ENCODE data around the gene SRP68. TPM values are rescaled to one million over a fixed set of nuclear protein-coding genes. Genes with fewer than 3 reads are reported as not detected.

SRP68 gene
- total and polyA plus RNA-seq, 9 of the 15 experiments (the other 6 are each of a cell fraction or from before 2014, with no cell fraction given): 29.4 to 92.6 (median 36.2) TPM

DNA sequence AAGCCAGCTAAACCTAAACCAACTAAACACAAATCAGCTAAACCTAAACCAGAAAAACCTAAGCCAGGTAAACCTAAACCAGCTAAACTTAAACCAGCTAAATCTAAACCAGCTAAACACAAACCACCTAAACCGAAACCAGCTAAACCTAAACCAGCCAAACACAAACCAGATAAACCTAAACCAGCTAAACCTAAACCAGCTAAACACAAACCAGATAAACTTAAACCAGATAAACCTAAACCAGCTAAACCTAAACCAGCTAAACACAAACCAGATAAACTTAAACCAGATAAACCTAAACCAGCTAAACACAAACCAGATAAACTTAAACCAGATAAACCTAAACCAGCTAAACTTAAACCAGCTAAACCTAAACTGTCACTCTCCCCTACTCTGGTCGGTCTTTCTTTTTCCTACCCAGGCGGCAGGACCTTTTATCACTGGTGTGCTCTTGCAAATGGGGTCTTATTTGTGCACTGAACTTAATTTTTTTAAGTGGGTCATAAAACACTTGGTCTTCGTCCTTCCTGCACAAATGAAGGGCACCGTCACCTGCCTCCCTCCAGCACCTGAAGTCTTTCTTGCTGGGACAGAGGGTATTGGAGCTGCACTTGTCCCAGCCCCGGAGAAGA lies 52.4 kb downstream of the SRP68 start (continued):
- TF ChIP-seq, protein P1, sequence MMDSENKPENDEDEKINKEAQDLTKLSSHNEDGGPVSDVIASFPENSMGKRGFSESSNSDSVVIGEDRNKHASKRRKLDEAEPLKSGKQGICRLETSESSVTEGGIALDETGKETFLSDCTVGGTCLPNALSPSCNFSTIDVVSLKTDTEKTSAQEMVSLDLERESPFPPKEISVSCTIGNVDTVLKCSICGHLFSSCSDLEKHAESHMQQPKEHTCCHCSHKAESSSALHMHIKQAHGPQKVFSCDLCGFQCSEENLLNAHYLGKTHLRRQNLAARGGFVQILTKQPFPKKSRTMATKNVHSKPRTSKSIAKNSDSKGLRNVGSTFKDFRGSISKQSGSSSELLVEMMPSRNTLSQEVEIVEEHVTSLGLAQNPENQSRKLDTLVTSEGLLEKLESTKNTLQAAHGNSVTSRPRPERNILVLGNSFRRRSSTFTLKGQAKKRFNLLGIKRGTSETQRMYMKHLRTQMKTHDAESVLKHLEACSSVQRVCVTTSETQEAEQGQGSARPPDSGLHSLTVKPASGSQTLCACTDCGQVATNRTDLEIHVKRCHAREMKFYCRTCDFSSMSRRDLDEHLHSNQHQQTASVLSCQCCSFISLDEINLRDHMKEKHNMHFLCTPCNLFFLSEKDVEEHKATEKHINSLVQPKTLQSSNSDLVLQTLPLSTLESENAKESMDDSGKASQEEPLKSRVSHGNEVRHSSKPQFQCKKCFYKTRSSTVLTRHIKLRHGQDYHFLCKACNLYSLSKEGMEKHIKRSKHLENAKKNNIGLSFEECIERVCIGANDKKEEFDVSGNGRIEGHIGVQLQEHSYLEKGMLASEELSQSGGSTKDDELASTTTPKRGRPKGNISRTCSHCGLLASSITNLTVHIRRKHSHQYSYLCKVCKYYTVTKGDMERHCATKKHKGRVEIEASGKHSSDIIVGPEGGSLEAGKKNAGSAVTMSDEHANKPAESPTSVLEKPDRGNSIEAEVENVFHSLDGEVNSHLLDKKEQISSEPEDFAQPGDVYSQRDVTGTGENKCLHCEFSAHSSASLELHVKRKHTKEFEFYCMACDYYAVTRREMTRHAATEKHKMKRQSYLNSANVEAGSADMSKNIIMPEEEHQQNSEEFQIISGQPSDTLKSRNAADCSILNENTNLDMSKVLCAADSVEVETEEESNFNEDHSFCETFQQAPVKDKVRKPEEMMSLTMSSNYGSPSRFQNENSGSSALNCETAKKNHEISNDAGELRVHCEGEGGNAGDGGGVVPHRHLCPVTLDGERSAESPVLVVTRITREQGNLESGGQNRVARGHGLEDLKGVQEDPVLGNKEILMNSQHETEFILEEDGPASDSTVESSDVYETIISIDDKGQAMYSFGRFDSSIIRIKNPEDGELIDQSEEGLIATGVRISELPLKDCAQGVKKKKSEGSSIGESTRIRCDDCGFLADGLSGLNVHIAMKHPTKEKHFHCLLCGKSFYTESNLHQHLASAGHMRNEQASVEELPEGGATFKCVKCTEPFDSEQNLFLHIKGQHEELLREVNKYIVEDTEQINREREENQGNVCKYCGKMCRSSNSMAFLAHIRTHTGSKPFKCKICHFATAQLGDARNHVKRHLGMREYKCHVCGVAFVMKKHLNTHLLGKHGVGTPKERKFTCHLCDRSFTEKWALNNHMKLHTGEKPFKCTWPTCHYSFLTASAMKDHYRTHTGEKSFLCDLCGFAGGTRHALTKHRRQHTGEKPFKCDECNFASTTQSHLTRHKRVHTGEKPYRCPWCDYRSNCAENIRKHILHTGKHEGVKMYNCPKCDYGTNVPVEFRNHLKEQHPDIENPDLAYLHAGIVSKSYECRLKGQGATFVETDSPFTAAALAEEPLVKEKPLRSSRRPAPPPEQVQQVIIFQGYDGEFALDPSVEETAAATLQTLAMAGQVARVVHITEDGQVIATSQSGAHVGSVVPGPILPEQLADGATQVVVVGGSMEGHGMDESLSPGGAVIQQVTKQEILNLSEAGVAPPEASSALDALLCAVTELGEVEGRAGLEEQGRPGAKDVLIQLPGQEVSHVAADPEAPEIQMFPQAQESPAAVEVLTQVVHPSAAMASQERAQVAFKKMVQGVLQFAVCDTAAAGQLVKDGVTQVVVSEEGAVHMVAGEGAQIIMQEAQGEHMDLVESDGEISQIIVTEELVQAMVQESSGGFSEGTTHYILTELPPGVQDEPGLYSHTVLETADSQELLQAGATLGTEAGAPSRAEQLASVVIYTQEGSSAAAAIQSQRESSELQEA (IDR thresholded peaks at IDR 0.05; ENCODE audit: low read depth): peak; percentile 39; the same call in 1 of the 2 replicates
- TF ChIP-seq, protein P2, sequence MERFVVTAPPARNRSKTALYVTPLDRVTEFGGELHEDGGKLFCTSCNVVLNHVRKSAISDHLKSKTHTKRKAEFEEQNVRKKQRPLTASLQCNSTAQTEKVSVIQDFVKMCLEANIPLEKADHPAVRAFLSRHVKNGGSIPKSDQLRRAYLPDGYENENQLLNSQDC (CRISPR knock-in tag; IDR thresholded peaks at IDR 0.05): no peak
- TF ChIP-seq, protein P3, sequence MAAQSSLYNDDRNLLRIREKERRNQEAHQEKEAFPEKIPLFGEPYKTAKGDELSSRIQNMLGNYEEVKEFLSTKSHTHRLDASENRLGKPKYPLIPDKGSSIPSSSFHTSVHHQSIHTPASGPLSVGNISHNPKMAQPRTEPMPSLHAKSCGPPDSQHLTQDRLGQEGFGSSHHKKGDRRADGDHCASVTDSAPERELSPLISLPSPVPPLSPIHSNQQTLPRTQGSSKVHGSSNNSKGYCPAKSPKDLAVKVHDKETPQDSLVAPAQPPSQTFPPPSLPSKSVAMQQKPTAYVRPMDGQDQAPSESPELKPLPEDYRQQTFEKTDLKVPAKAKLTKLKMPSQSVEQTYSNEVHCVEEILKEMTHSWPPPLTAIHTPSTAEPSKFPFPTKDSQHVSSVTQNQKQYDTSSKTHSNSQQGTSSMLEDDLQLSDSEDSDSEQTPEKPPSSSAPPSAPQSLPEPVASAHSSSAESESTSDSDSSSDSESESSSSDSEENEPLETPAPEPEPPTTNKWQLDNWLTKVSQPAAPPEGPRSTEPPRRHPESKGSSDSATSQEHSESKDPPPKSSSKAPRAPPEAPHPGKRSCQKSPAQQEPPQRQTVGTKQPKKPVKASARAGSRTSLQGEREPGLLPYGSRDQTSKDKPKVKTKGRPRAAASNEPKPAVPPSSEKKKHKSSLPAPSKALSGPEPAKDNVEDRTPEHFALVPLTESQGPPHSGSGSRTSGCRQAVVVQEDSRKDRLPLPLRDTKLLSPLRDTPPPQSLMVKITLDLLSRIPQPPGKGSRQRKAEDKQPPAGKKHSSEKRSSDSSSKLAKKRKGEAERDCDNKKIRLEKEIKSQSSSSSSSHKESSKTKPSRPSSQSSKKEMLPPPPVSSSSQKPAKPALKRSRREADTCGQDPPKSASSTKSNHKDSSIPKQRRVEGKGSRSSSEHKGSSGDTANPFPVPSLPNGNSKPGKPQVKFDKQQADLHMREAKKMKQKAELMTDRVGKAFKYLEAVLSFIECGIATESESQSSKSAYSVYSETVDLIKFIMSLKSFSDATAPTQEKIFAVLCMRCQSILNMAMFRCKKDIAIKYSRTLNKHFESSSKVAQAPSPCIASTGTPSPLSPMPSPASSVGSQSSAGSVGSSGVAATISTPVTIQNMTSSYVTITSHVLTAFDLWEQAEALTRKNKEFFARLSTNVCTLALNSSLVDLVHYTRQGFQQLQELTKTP (IDR thresholded peaks at IDR 0.05; ENCODE audit: low read depth in 1 of 2, partially characterized antibody in 2 of 2): peak in 1 of 2 experiments; percentile 73
- TF ChIP-seq HNRNPL (IDR thresholded peaks at IDR 0.05; ENCODE audit: low read depth, low read length) (no peak), CREBBP (IDR thresholded peaks at IDR 0.05; ENCODE audit: low read depth, low read length) (peak; percentile 25), FOXA1 (IDR thresholded peaks at IDR 0.05; ENCODE audit: borderline replicate concordance) (no peak)
